HG03066 (cell line): ENCODE data around the gene PSD2.
"Not testable (repeated sequence)": the region's sequence is repeated elsewhere in the genome, so short reads cannot be mapped to it uniquely, and the experiment has no call there.

Source experiments
- ATAC-seq: cut with Tn5 transposase; IDR thresholded peaks from one replicate; pipeline ENCODE4 v1.9.1; 2021; ENCODE audit warnings: low read depth; ENCODE audit not compliant: unreplicated experiment

The PSD2 gene

DNA sequence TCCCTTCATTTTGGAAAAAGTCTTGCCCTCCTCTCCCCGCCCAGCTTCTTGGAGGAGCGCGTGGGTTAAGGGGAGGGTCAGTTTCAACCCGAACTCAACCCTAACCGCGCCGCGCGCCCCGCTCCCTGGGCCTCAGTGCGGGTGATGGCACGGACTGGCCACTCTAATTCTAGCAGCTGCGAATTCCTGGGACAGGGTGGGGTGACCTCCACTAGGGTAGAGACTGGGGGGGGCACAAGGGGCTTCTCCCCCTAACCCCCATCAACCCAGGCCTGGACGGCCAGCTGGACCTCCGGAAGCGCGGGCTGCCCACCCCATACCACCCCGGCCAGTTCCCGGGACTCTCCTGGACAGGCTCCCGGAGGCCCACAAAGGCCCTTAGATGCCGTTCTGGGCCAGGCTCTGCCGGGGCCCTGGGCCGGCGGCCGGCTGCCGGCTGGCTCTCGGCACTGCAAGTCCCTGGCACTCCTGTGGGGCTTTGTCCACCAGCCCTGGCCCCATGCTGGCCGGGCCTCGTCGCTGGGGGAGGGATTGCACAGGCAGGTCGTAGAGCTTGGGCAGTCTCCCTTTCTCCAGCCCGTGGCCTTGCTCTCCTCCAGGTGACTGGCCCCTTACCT, 7.2 kb upstream of the PSD2 start:
- ATAC-seq, result no peak

DNA sequence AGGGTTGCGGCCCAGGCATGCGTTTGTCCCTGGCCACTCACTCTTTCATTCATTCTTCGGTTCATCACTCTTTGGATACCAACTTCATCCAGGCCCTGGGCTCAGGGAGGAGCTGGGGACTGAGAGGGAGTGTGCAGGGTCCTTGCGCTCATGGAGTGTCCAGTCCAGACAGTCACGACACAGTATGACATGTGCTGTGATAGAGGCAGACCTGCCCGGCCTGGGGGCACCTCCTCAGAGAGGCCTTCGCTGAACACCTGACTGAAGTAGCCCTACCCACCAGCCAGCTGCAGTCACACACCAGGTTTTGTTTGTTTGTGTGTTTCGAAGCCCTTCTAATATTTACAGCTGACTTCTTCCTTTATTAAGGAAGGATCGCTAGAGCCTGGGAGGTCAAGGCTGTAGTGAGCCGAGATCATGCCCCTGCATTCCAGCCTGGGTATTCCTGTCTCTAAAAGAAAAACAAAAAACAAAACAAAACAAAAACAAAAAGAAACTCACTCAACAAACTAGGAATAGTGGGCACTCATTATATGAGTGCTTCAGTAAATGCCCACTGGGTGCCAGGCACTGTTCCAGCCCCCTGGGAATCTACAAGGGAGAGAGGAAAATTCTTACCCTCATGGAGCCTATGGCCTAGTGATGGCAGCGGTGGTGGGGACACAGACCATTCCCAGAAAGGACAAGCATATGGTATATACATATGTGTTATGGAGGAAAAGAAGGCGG, 6.3 kb upstream of the PSD2 start:
- ATAC-seq, result no peak

DNA sequence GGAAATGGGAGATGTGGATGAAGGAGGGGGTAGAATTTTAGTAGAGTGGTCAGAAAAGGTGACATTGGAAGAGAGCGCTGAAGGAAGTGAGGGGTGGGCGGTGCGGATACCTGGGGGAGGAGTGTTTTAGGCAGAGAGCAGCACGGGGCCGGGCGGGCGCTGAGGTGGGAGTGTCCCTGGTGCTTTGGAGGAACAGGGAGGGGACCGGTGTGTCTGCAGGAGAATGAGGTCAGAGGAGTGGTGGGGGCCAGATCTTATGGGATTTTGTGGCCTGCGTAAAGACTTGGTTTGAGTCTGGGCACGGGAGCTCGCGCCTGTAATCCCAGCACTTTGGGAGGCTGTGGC, 5.8 kb upstream of the PSD2 start:
- no peak for ATAC-seq

DNA sequence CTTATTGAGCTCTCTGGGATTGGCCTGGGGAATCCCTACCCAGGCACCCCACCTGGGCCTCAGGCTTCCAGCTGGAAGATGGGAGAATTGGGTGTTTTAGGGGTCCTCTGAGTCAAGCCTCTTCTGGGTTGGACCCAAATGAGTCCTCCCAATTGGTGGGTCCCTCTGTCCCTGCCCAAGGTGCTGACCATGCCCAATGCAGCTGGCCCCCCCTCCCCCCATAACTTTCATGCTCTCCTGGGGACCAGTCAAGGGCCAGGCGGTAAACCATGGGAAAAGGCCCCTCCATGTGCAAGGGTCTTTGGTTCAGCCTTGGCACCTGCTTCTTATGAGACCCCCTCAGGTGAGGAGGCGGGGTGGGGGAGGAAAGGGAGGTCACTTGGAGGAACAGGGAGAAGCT, 3.4 kb upstream of the PSD2 start:
- ATAC-seq, result no peak

DNA sequence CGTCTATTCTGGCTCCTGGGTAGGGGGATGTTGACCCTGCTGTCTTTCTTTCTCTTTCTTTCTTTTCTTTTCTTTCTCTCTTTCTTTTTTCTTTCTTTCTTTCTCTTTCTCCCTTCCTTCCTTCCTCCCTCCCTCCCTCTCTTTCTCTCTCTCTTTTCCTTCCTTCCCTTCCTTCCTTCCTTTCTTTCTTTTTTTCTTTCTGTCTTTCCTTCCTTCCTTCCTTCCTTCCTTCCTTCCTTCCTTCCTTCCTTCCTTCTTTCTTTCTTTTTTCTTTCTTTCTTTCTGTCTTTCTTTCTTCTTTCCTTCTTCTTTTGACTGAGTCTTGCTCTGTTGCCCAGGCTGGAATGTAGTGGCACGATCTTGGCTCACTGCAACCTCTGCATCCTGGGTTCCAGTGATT, 3.0 kb upstream of the PSD2 start:
- not testable (repeated sequence) for ATAC-seq

DNA sequence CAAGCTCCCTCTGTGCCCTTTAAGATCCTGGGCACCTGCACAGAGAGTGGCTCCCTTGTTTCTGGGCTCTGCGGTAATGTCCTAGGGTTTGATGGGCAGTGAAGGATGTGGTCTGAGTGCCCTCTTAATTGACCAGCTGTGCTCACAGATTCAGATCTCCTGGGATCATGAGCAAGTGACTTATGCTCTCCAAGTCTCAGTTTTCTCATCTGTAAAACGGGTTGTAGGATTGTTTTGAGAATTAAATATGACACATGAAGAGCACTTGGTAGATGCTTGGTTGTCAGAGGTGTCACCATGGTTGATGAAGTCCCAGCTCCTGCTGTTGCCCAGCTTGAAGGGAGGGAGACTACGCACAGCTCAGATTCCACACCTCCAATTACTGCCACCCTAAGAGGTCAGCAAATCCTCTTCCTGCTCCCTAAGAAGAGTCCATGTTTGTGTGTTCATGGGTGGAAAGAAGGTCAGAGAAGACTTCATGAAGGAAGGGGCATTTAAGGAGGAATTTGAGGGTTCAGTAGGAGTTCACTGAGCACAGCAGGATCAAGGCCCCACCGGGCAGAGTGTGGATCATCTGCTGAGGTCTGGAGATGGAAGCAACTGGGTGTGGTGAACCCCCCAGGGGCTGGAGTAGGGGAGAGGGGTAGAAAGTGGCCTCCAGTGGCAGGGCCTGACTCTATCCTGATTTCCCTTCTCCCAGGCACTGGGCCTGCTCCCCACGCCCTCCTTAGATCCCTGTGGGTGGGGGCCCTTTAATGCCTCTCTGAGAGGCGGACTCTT, 1.4 kb upstream of the PSD2 start:
- no peak for ATAC-seq

DNA sequence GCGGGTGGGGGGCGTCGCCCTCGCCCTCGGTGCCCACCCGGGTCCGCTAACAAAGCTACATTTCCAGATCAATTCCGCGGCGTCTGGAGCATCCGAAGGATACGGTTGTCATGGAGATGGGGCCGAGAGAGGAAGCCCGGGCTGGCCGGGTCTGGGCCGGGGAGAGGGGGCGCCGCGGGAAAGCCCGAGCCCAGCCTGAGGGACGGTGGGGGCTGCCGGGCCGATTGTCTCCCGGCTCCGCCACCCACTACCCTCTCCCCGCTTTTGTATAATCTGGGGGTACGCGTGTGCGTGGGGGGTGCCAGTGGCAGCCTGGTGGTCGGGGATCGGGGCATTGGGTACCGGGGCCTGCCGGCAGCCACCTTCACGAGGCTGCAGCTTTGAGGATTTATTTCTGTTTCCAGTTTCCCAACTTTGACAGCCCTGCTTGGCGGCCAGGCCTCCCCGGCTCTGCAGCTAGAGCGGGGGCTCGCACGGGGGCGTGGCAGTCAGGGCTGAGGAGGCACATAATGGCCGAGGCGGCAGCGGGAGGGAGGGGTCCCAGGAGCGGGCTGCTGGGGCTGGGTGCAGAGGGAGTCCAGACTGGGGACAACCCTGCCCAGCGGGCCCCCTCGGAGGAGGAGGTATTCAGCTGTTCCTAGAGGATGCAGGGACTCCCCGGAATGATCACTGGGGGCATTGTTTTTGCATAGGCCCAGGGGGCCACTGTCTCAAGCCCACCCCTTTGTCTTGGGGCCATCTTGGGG, 626 bp downstream of the PSD2 start:
- no peak for ATAC-seq

DNA sequence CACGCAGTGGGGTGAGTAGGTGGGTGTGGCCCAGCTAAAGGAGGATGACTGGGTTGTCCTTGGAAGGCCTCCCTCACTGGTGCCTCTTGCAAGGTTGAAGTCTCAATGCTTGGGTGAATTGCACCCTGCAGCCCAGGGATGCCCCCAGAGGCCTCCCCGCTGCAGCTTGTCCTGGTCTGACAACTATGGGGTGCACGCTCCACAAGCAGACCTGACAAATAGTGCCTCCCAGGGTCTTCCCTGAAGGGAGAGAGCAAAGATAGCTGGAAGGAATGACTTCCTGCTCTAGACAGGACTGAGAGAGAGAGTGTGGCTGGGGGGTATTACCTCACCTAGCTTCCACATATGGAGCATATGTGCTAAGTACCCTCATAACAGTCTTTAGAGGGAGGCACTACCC, 1.7 kb downstream of the PSD2 start:
- ATAC-seq, result no peak

DNA sequence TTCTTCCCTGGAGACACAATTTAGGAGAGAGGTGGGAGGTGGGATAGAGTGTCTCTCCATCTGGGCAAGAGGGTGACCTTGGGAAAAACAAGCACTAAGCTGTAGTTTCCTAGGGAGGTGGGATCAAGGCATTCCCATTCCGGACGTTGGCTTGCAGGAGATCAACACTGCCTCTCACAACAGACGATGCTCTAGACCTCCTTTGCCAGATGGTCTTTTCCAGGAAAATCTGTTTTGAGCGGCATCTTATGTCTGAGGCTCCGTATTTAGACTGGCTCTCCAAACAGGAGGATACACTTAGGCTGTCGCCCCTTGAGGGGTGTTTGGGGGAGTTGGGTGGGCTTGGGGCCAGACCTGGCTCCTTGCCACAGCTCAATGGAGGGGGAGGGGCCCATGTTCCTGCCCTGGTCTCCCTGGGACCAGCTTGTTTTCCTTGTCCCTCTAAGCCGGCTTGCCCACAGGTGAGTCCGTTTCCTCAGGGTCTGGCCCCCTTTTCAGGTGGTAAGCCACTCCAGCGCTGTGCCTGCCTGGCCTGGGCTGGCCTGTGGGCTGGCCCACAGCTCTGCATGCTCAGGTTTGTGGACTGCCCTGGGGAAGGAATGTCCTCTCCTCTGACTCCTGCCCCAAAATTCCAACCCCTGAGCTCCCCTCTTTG, 2.4 kb downstream of the PSD2 start:
- no peak for ATAC-seq

DNA sequence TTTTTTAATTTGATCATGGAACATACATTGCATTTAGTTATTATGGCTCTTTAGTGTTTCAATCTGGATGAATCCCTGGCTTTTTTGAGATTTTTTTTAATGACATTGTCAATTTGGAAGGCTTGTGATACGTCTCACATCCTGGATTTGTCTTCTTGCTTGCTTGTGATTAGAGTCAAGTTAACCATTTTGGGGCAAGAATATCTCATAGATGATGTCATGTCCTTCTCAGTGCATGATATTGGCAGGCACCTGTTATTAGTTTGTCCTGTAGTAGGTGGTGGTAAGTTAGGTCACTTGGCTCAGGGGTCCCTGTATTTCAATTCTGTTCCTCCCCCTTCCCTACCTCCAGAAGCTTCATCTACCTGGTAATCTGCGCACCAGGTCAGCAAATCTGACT, 3.3 kb downstream of the PSD2 start:
- ATAC-seq, result no peak

DNA sequence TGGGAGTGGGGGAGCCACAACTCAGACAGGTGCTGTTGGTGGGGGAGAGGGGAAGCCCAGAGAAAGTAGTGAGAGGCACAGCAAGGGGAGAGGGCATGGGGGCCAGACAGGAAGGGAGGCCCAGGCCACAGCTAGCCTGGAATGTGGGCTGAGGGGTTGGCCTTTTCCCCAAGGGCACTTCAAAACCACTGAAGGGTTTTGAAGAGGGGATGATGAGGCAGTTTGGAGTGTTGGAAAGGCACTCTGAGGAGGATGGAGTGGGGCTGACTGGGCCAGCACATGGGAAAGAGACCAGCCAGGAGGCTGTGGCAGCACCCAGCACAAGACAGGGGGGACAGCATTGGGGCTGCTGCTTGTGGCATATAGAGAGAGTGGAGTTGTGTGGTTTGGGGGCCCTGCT, 3.8 kb downstream of the PSD2 start:
- no peak for ATAC-seq

DNA sequence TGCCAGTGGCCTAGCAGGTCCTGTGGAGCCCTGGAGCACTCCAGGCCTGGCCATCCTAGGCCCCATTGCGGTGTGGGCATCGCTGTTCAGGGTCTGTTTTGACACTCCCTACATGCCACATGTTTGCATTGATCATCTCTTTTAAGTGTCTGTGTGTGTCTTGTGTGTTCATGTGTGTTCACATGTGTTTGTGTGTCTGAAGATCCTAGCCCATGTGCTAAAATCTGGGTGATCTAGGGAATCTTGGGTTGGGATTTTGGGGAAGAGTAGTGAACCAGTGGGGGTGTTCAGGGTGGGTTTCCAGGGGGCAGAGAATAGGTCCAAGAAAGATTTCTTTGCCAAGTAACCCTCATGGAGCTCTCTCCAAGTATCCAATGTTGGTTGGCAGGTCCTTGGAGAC, 8.4 kb downstream of the PSD2 start:
- ATAC-seq, result no peak

DNA sequence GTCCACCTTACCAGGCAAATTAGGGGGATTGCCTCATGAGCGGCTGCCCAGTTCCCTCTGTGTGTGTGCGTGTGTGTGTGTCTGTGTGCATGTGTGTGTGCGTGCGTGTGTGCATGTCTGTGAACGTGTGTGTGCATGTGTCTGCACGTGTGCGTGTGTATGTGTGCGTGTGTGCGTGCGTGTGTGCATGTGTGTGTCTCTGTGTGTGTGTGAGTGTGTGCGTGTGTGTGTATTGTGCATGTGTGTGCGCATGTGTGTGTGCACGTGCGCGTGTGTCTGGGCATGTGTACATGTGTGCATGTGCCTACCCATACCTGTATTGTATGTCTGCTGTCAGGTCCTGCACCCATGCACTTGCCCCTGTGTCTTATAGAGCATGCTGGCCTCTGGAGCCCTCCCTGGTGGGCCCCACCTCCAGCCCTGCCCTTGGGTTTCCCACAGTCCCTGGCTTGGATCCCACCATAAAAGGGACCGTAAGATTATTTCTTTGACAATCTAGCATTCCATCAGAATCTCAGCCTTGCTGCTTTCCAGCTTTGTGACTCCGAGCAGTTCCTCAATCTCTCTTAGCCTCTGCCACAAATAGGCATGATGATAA, 9.3 kb downstream of the PSD2 start:
- ATAC-seq, result no peak

DNA sequence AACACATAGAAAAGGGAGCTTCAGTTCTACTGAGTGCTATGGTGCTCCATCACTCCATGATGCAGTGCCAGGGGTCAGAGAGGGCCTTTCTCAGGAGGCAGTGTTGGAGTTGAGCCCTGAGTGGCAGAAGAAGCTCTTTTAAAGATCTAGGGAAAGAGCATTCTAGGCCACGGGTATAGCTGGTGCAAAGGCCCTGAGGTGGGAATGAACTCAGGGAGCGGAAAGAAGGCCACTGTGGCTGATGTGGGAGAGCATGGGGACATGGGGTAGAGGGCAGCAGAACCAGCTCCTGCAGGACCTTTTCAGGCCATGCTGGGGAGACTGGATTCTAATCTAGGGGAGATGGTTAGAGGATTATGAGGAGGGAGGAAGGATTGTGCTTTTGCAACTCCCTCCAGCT, 9.9 kb downstream of the PSD2 start:
- no peak for ATAC-seq

DNA sequence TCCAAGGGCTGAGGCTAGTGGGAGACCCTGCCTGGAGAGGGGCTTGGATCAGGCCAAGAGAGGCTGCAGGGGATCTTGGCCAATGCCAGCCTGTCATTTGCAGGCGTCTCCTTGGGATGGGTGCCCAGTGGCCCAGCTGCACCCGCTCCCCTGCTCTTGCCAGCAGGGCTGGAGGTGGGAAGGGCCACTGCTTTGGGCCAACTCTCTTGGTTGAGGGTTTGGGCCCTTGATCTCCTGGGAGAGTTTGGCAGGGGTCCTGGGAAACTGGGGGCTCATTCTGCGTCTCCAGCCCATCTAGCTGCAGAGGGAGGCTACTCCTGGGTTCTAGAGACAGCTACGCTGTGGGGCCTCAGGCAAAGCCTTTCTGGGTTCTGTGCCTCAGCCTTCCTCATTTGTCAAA, 10.5 kb downstream of the PSD2 start:
- ATAC-seq, result no peak

DNA sequence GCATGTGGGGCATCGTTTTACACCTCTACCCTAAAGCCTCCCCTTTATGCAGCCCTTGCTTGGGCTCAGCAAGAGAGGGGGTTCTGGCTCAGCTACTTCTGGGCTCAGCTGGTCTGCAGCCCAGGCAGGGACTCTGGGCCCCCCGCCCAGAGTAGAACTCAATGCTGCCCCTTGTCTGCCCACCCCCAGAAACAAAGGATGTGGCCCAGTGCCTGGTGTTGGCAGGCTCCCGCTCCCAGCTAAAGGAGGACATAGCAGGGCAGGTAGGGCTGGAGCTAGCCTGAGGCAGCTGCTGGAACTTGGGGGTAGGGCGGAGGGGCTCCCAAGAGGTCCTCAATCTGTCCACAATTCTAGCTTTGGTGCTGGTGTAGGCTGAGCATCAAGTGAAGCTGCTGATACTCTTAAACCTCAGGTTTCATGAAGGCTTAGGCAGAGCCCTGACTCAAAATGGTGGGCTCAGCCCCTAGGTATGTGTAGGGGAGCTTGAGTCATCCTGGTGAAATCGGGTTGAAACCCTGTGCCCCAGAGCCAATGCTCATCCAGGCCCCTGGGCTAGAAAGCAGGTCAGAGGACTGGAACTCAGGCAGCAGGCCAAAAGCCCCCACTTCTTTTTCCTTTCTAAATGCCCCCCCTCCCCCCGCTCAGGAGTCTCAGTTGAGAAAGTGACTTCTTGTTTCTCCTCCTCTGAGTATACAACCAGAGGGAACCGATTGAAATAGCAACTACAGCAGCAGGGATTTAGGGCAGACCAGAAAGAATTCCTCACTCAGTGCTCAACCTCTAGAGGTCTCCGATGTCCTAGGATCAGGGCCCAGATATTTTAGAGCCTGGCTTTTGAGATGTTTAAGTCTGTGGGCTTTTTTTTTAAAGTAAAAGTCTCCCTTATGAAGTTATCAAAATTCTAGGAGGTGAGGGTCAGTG, 11.4 kb downstream of the PSD2 start:
- no peak for ATAC-seq

DNA sequence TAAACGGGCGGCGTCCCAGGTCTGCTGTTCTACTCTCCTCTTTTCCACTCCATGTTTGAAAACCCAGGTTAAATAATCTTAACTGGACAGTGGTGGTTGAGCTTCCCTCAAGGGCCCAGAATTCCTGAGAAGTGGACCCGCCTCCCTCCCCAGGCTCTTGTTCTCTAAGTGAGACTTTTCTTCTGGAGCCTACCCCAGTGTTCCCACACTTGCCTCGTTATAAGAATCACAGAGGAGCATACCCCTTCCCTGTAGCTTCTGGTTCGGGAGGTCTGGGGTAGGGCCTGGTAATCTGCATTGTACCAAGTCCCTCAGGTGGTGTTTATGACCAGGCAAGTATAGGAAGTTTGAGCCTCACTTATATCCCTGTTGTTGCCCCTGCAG, 12.0 kb downstream of the PSD2 start:
- ATAC-seq, result no peak

DNA sequence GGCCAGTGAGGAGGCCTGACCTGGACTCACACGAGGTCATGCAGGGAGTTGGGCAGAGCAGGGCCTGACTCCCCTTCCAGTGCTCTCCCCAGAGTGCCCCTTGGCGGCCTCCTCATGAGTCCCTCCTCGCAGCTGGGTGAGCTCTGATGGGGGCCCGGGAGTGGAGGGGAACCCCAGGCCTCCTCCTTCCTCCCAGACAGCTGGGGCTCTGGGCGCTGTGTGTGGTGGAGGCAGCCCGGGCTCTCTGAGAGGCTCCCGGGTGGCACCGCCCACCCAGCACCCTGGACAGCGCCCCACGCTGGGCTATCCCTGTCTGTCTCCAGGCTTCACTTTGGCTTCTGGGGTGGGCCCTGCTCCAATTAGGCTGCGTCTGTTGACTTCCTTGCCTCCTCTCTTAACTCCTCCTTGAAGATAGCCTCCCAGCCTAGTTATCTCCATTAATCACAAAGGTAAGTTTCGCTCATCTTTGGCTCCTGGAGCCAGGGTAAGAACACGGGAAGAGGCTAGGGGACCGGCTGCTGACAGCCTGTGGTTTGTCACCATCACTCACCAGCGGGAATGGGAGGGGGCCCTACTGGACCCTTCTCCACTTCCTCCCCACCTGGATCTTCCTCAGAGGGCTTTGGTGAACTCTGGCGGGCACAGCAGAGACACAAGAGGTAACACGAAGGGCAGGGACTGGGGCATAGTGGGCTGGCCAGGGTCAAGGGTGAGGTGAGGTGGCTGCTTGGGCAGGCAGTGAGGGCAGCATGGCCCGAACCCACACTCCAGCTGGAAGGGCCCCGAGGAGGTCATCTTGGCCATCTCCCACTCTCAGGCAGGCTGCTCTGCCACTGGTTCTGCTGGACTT, 13.1 kb downstream of the PSD2 start:
- no peak for ATAC-seq
